Mesendoderm (in vitro differentiated cells): ENCODE results near the gene CNNM1.

Experiments used
- DNase-seq: peaks from one replicate; pipeline ENCODE4 v3.0.0; 2013
- H2AK5ac ChIP-seq: 2 replicates; pipeline ENCODE4 v1.6.1; 2013; ENCODE audit warnings: low read length, inconsistent platforms
- H2BK120ac ChIP-seq: 2 replicates; pipeline ENCODE4 v1.6.1; 2013; ENCODE audit warnings: low read depth, mild to moderate bottlenecking, low read length, moderate library complexity, mixed read lengths
- H2BK15ac ChIP-seq: replicated peaks from 2 replicates; pipeline ENCODE4 v1.6.1; 2013; ENCODE audit warnings: low read depth, mild to moderate bottlenecking, moderate library complexity
- H2BK5ac ChIP-seq: 2 replicates; pipeline ENCODE4 v1.6.1; 2013; ENCODE audit warnings: low read length, inconsistent platforms
- H3K18ac ChIP-seq: 2 replicates; pipeline ENCODE4 v1.6.1; 2013; ENCODE audit warnings: mild to moderate bottlenecking, low read length, mixed read lengths
- H3K23ac ChIP-seq: one replicate; pipeline ENCODE4 v1.6.1; 2013; ENCODE audit warnings: low read length
- H3K27ac ChIP-seq: 2 replicates; pipeline ENCODE4 v1.5.1; 2013; ENCODE audit warnings: low read depth, mild to moderate bottlenecking, inconsistent platforms, low read length, moderate library complexity
- H3K27me3 ChIP-seq: 2 replicates; pipeline ENCODE4 v1.6.1; 2013; ENCODE audit warnings: low read length, control low read depth, mild to moderate bottlenecking, inconsistent platforms; ENCODE audit not compliant: insufficient read depth, poor library complexity
- H3K36me3 ChIP-seq: 2 replicates; pipeline ENCODE4 v1.6.1; 2013; ENCODE audit warnings: low read length, inconsistent platforms; ENCODE audit not compliant: control insufficient read depth, insufficient read depth
- H3K4ac ChIP-seq: one replicate; pipeline ENCODE4 v1.6.1; 2013; ENCODE audit warnings: low read depth, mild to moderate bottlenecking, low read length, moderate library complexity
- H3K4me1 ChIP-seq: 2 replicates; pipeline ENCODE4 v1.6.1; 2013; ENCODE audit warnings: low read depth, low read length, inconsistent platforms; ENCODE audit not compliant: control insufficient read depth
- H3K4me2 ChIP-seq: 2 replicates; pipeline ENCODE4 v1.6.1; 2013; ENCODE audit warnings: low read length
- H3K4me3 ChIP-seq: 2 replicates; pipeline ENCODE4 v1.5.1; 2013; ENCODE audit warnings: mild to moderate bottlenecking, low read length
- H3K56ac ChIP-seq: one replicate; pipeline ENCODE4 v1.6.1; 2013; ENCODE audit warnings: low read length
- H3K79me1 ChIP-seq: 2 replicates; pipeline ENCODE4 v1.6.1; 2013; ENCODE audit warnings: low read length, inconsistent platforms
- H3K79me2 ChIP-seq: 2 replicates; pipeline ENCODE4 v1.6.1; 2013; ENCODE audit warnings: mild to moderate bottlenecking, low read length; ENCODE audit not compliant: control insufficient read depth, insufficient read depth
- H3K9ac ChIP-seq: 2 replicates; pipeline ENCODE4 v1.6.1; 2013; ENCODE audit warnings: low read length, inconsistent platforms
- H4K5ac ChIP-seq: one replicate; pipeline ENCODE4 v1.6.1; 2013; ENCODE audit warnings: low read length
- H4K8ac ChIP-seq: one replicate; pipeline ENCODE4 v1.6.1; 2013; ENCODE audit warnings: low read depth, mild to moderate bottlenecking, control low read depth, low read length, moderate library complexity
- WGBS: extraction: QIAGEN DNeasy Blood & Tissue Kit; methylation state at CpG from one replicate; pipeline ENCODE4 v1.1.7; 2013; ENCODE audit warnings: low lambda C conversion rate, missing lambda C conversion rate; ENCODE audit not compliant: insufficient coverage; ENCODE audit errors: extremely low coverage; 5-methylcytosine and 5-hydroxymethylcytosine counted together

Gene CNNM1

GRCh38 chr10:99339077-99339476 is 9.9 kb downstream of the CNNM1 start:
- Histone ChIP-seq H2BK120ac (no peak overlapping the region), H3K56ac (no peak overlapping the region), H3K18ac (no peak overlapping the region), H3K9ac (no peak overlapping the region), H3K36me3 (no peaks in the 10 kb centered on the region), H3K23ac (no peak overlapping the region), H3K27ac (no peak overlapping the region), H3K4me3 (no peak overlapping the region), H3K4me2 (no peak overlapping the region), H3K4ac (no peak overlapping the region), H4K5ac (no peak overlapping the region), H3K4me1 (no peaks in the 10 kb centered on the region), H2BK5ac (no peak overlapping the region), H3K79me2 (no peaks in the 10 kb centered on the region), H3K79me1 (no peaks in the 10 kb centered on the region), H2AK5ac (no peak overlapping the region), H4K8ac (no peak overlapping the region), H3K27me3 (no peaks in the 10 kb centered on the region), H2BK15ac (no peak overlapping the region)
- WGBS, result no CpG with 5 or more reads among the region's 1 CpG
- no peak for DNase-seq

GRCh38 chr10:99339563-99340047 is 10.4 kb downstream of the CNNM1 start:
- Histone ChIP-seq H3K4ac (no peak overlapping the region), H3K56ac (no peak overlapping the region), H3K36me3 (no peaks in the 10 kb centered on the region), H3K18ac (no peak overlapping the region), H3K27ac (no peak overlapping the region), H3K79me1 (no peaks in the 10 kb centered on the region), H4K5ac (no peak overlapping the region), H3K9ac (no peak overlapping the region), H3K27me3 (no peaks in the 10 kb centered on the region), H2BK5ac (no peak overlapping the region), H3K4me2 (no peak overlapping the region), H3K4me3 (no peak overlapping the region), H3K23ac (no peak overlapping the region), H3K79me2 (no peaks in the 10 kb centered on the region), H4K8ac (no peak overlapping the region), H2BK120ac (no peak overlapping the region), H2AK5ac (no peak overlapping the region), H3K4me1 (peaks cover under 1% of the 10 kb centered on the region), H2BK15ac (no peak overlapping the region)
- DNase-seq, result no peak
- WGBS, result 100% methylated on average over 1 of the region's 3 CpGs

- Histone ChIP-seq H3K56ac (no peak overlapping the region), H3K36me3 (no peaks in the 10 kb centered on the region), H3K27me3 (no peaks in the 10 kb centered on the region), H3K23ac (no peak overlapping the region), H3K27ac (no peak overlapping the region), H3K4me3 (no peak overlapping the region), H3K9ac (no peak overlapping the region), H3K4ac (no peak overlapping the region), H3K4me1 (peaks cover 7% of the 10 kb centered on the region), H4K8ac (no peak overlapping the region), H3K79me1 (no peaks in the 10 kb centered on the region), H2BK15ac (no peak overlapping the region), H2AK5ac (no peak overlapping the region), H3K79me2 (no peaks in the 10 kb centered on the region), H3K4me2 (no peak overlapping the region), H2BK120ac (no peak overlapping the region), H3K18ac (no peak overlapping the region), H2BK5ac (no peak overlapping the region), H4K5ac (no peak overlapping the region)
- no peak for DNase-seq
- WGBS, result no CpG with 5 or more reads among the region's 3 CpGs
These were observed 11.5 kb downstream of the CNNM1 start for GRCh38 chr10:99340650-99341049.

DNA sequence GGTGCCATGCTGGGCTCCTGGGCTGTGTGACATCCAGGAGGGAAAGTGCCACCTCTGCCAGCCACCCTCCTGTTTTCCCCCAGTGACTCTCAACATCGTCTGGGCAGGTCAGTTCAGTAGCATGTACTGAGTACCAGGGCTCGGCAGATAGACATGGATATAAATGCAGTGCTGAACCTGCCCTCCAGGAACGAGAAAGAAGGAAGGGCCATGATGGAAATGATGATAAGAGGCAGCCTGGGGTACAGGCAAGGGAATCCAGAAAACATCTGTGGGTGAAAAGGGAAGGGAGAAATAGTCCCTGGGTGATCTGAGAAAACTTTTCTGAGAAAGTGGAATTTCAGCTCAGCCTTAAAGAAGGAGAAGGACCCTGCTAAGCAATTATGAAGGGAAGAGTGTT is 12.1 kb downstream of the CNNM1 start:
- peaks cover 7% of the 10 kb centered on the region for H3K4me1 ChIP-seq
- H2BK5ac ChIP-seq, result no peak overlapping the region
- H4K5ac ChIP-seq, result no peak overlapping the region
- WGBS, result no CpG with 5 or more reads among the region's 3 CpGs
- no peaks in the 10 kb centered on the region for H3K79me2 ChIP-seq
- H3K23ac ChIP-seq, result no peak overlapping the region
- no peaks in the 10 kb centered on the region for H3K27me3 ChIP-seq
- no peak overlapping the region for H3K9ac ChIP-seq
- H3K4ac ChIP-seq, result no peak overlapping the region
- no peak overlapping the region for H4K8ac ChIP-seq
- no peak overlapping the region for H2AK5ac ChIP-seq
- H2BK120ac ChIP-seq, result no peak overlapping the region
- no peak overlapping the region for H3K27ac ChIP-seq
- no peak overlapping the region for H3K18ac ChIP-seq
- no peak for DNase-seq
- no peaks in the 10 kb centered on the region for H3K36me3 ChIP-seq
- H3K4me3 ChIP-seq, result no peak overlapping the region
- no peak overlapping the region for H3K56ac ChIP-seq
- H2BK15ac ChIP-seq, result no peak overlapping the region
- H3K4me2 ChIP-seq, result no peak overlapping the region
- H3K79me1 ChIP-seq, result no peaks in the 10 kb centered on the region

- Histone ChIP-seq H3K18ac (no peak overlapping the region), H4K8ac (no peak overlapping the region), H3K9ac (no peak overlapping the region), H3K4me3 (no peak overlapping the region), H2BK15ac (no peak overlapping the region), H3K4me1 (peaks cover 7% of the 10 kb centered on the region), H3K4me2 (no peak overlapping the region), H4K5ac (no peak overlapping the region), H3K27me3 (no peaks in the 10 kb centered on the region), H3K36me3 (no peaks in the 10 kb centered on the region), H3K23ac (no peak overlapping the region), H2BK120ac (no peak overlapping the region), H3K79me1 (no peaks in the 10 kb centered on the region), H3K27ac (no peak overlapping the region), H3K56ac (no peak overlapping the region), H2BK5ac (no peak overlapping the region), H2AK5ac (no peak overlapping the region), H3K79me2 (no peaks in the 10 kb centered on the region), H3K4ac (no peak overlapping the region)
- DNase-seq, result peak; percentile 72
- no CpG with 5 or more reads among the region's 3 CpGs for WGBS
These were observed 12.8 kb downstream of the CNNM1 start for GRCh38 chr10:99341860-99342490.

- Histone ChIP-seq H2BK120ac (no peak overlapping the region), H3K79me1 (no peaks in the 10 kb centered on the region), H3K4me1 (peaks cover 7% of the 10 kb centered on the region), H3K36me3 (no peaks in the 10 kb centered on the region), H3K4me3 (no peak overlapping the region), H3K27me3 (no peaks in the 10 kb centered on the region), H3K18ac (no peak overlapping the region), H4K5ac (no peak overlapping the region), H3K56ac (no peak overlapping the region), H2AK5ac (no peak overlapping the region), H3K27ac (no peak overlapping the region), H3K23ac (no peak overlapping the region), H3K79me2 (no peaks in the 10 kb centered on the region), H4K8ac (no peak overlapping the region), H2BK5ac (no peak overlapping the region), H3K4me2 (no peak overlapping the region), H3K9ac (no peak overlapping the region), H3K4ac (no peak overlapping the region), H2BK15ac (no peak overlapping the region)
- no CpG with 5 or more reads among the region's 5 CpGs for WGBS
- no peak for DNase-seq
These were observed 14.1 kb downstream of the CNNM1 start for GRCh38 chr10:99343262-99343661.
